Right forelimb (tissue), 1 donor: ENCODE measurements around the gene SRC.

Source experiments
- DNase-seq: peaks from one replicate; pipeline ENCODE4 v3.0.0-alpha.2; 2018

Gene SRC

GRCh38 chr20:37385176-37385575, 39.2 kb downstream of the SRC start:
- no peak for DNase-seq

GRCh38 chr20:37385659-37386504, 39.9 kb downstream of the SRC start:
- peak; percentile 29 for DNase-seq

GRCh38 chr20:37386505-37387251, 40.7 kb downstream of the SRC start:
- peak; percentile 32 for DNase-seq

GRCh38 chr20:37387519-37388269, 41.8 kb downstream of the SRC start:
- DNase-seq: peak; percentile 29

GRCh38 chr20:37388831-37389230, 42.9 kb downstream of the SRC start:
- DNase-seq: peak; percentile 37

- DNase-seq: peak; percentile 30
Observed at GRCh38 chr20:37389241-37389747, 43.4 kb downstream of the SRC start.

- DNase-seq: no peak
Observed at GRCh38 chr20:37389844-37390275, 43.9 kb downstream of the SRC start.

GRCh38 chr20:37390503-37390890, 44.6 kb downstream of the SRC start:
- DNase-seq: no peak

- peak; percentile 30 for DNase-seq
Observed at GRCh38 chr20:37390891-37391525, 45.1 kb downstream of the SRC start.

GRCh38 chr20:37392441-37393195, 46.7 kb downstream of the SRC start:
- DNase-seq: peak; percentile 42

GRCh38 chr20:37393196-37393862, 47.4 kb downstream of the SRC start:
- peak; percentile 43 for DNase-seq

- DNase-seq: peak; percentile 28
Observed at GRCh38 chr20:37393863-37394542, 48.1 kb downstream of the SRC start.

GRCh38 chr20:37394543-37395409, 48.8 kb downstream of the SRC start:
- DNase-seq: peak; percentile 46

GRCh38 chr20:37395410-37395797, 49.5 kb downstream of the SRC start:
- DNase-seq: peak; percentile 42

- no peak for DNase-seq
Observed at GRCh38 chr20:37395921-37396415, 50.0 kb downstream of the SRC start.

GRCh38 chr20:37396416-37397075, 50.6 kb downstream of the SRC start:
- peak; percentile 80 for DNase-seq

GRCh38 chr20:37397076-37397953, 51.4 kb downstream of the SRC start:
- no peak for DNase-seq
